GM12878 (cell line): Measurements from ENCODE around the gene GJC3. TPM values are rescaled to one million over a fixed set of nuclear protein-coding genes. Genes with fewer than 3 reads are reported as not detected.
"Not testable (repeated sequence)": the region's sequence is repeated elsewhere in the genome, so short reads cannot be mapped to it uniquely, and the experiment has no call there.

ENCODE experiments used
- ATAC-seq: fragments of 200-7000 bp; cut with Tn5 transposase; 3 replicates; pipeline ENCODE4 v1.9.1; 2020; ENCODE audit warnings: mild to moderate bottlenecking, moderate library complexity
- BruUV-seq: library from RNA; stranded (reverse); fragments of 400-500 nt; replicated peaks from 2 replicates; lab custom pipeline; 2021; lab: Mats Ljungman, UMichigan
- CTCF ChIA-PET: fragments of 300-600 bp; sonication (Branson Sonifier 250); formaldehyde crosslinking; extraction: SDS; loops from one replicate; lab custom pipeline; 2021; ENCODE audit warnings: inconsistent platforms; lab: Yijun Ruan, JAX
- POLR2A ChIA-PET: fragments of 350-600 bp; formaldehyde crosslinking; extraction: SDS; loops from one replicate; lab custom pipeline; 2021; ENCODE audit warnings: inconsistent platforms; lab: Charles Lee
- RAD21 ChIA-PET: fragments of 300-600 bp; sonication (Branson Sonifier 250); formaldehyde crosslinking; loops from one replicate; lab custom pipeline; 2023; ENCODE audit warnings: antibody characterized with exemption; ENCODE audit not compliant: unreplicated experiment; lab: Charles Lee
- SMC1A ChIA-PET: fragments of 300-600 bp; sonication (Branson Sonifier 250); formaldehyde crosslinking; loops from one replicate; lab custom pipeline; 2023; ENCODE audit not compliant: unreplicated experiment, uncharacterized antibody; lab: Charles Lee
- DNase-seq: peaks from one replicate; pipeline ENCODE4 v3.0.0-alpha.2; 2011; ENCODE audit warnings: low read depth, low spot score
- FAIRE-seq: peaks from 3 replicates; lab custom pipeline; 2011; peaks lifted over from hg19 to GRCh38; lab: Jason Lieb, UNC
- H2AFZ ChIP-seq: 2 replicates; pipeline ENCODE4 v1.6.0; 2011; ENCODE audit warnings: low read depth, low read length, control low read depth; ENCODE audit not compliant: control insufficient read depth
- H3K27ac ChIP-seq: 2 replicates; pipeline ENCODE4 v1.5.1; 2011; ENCODE audit warnings: control low read depth; ENCODE audit not compliant: control insufficient read depth, insufficient read depth
- H3K27me3 ChIP-seq, 2 experiments: replicated peaks in 1 of 2; 2 replicates each; pipeline versions ENCODE4 v1.6.0 to v1.6.1; 2011; ENCODE audit warnings: low read length in 1 of 2; ENCODE audit not compliant: control insufficient read depth in 2 of 2, insufficient read depth in 2 of 2
- H3K36me3 ChIP-seq, 2 experiments: 2 replicates each; pipeline ENCODE4 v1.5.1; 2011; ENCODE audit warnings: low read length in 1 of 2; ENCODE audit not compliant: control insufficient read depth in 2 of 2, insufficient read depth in 2 of 2
- H3K4me1 ChIP-seq: 2 replicates; pipeline ENCODE4 v1.6.1; 2011; ENCODE audit warnings: mild to moderate bottlenecking, low read length, moderate library complexity, mixed read lengths; ENCODE audit not compliant: control insufficient read depth, insufficient read depth
- H3K4me2 ChIP-seq: 2 replicates; pipeline ENCODE4 v1.6.0; 2011; ENCODE audit warnings: control low read depth; ENCODE audit not compliant: control insufficient read depth, insufficient read depth
- H3K4me3 ChIP-seq: fragments of 200-600 bp; sonication (generic); 2 replicates; pipeline ENCODE4 v1.5.1; 2016
- H3K79me2 ChIP-seq: 2 replicates; pipeline ENCODE4 v1.6.0; 2011; ENCODE audit warnings: low read length; ENCODE audit not compliant: control insufficient read depth, insufficient read depth
- H3K9ac ChIP-seq: 2 replicates; pipeline ENCODE4 v1.8.0; 2011; ENCODE audit warnings: low read length, control low read depth, mixed read lengths; ENCODE audit not compliant: control insufficient read depth, insufficient read depth
- H3K9me3 ChIP-seq: replicated peaks from 3 replicates; pipeline ENCODE4 v1.5.1; 2011; ENCODE audit warnings: mild to moderate bottlenecking, low read length; ENCODE audit not compliant: control insufficient read depth, insufficient read depth
- H4K20me1 ChIP-seq: 2 replicates; pipeline ENCODE4 v1.6.0; 2011; ENCODE audit not compliant: control insufficient read depth, insufficient read depth
- CBX5 ChIP-seq: sonication (generic); IDR thresholded peaks from 2 replicates; pipeline ENCODE4 v1.6.1; 2016; ENCODE audit warnings: low read depth, moderate library complexity, mild to moderate bottlenecking, inconsistent platforms
- IRF5 ChIP-seq: fragments of 450-650 bp; IDR thresholded peaks from 2 replicates; pipeline ENCODE4 v1.6.1; 2017; ENCODE audit warnings: borderline replicate concordance
- ZBTB4 ChIP-seq: fragments of 450-650 bp; formaldehyde crosslinking; IDR thresholded peaks from 2 replicates; pipeline ENCODE4 v1.4.0; 2022; ENCODE audit warnings: mild to moderate bottlenecking, moderate library complexity
- ZNF24 ChIP-seq: fragments of 450-650 bp; IDR thresholded peaks from 2 replicates; pipeline ENCODE4 v1.6.1; 2017; ENCODE audit warnings: antibody characterized with exemption, mild to moderate bottlenecking
- WGBS: methylation state at CpG from one replicate; pipeline ENCODE4 v1.1.6; 2016; ENCODE audit warnings: low lambda C conversion rate; ENCODE audit not compliant: insufficient replicate concordance, insufficient coverage; ENCODE audit errors: missing lambda C conversion rate; 5-methylcytosine and 5-hydroxymethylcytosine counted together
- in situ Hi-C: fragments of 300-500 bp; cut with MboI; formaldehyde crosslinking; loops from 9 replicates; pipeline ENCODE4 v1.14.3; 2018; ENCODE audit warnings: mixed read lengths
- intact Hi-C: fragments of 100-400 bp; cut with micrococcal nuclease; formaldehyde crosslinking; loops from one replicate; pipeline ENCODE4 v1.14.2; 2022; ENCODE audit not compliant: unreplicated experiment
- polyA plus RNA-seq, 11 experiments: library from polyadenylated mRNA; depleted of rRNA in 4 of 11; unstranded in 6 of 11; stranded (reverse) in 5 of 11; fragments of >200 nt; fragmentation: Nextera tagmentation in 4 of 11; fragmentation: Illumina TruSeq in 1 of 11; extraction: Ambion mirVana in 4 of 11; extraction: Trizol in 1 of 11; gene quantifications; 1 replicate in 1 of 11; 2 replicates in 10 of 11; pipeline versions ENCODE4 v1.2.1 to v1.2.3, GENCODE V29; 2011 to 2016; ENCODE audit warnings: inconsistent platforms in 2 of 11, missing spikeins in 2 of 11, low read depth in 1 of 11
- total RNA-seq, 4 experiments: library from RNA; depleted of rRNA in 3 of 4; stranded (reverse); fragments of >200 nt in 3 of 4; fragmentation: Illumina TruSeq in 1 of 4; extraction: Trizol in 1 of 4; gene quantifications; 2 replicates each; pipeline versions ENCODE4 v1.2.1 to v1.2.3, GENCODE V29; 2013 to 2021

GJC3 gene
- total and polyA plus RNA-seq, 10 of the 15 experiments (the other 5 are each of a cell fraction or from before 2014, with no cell fraction given) = 0.06 to 0.18 (median 0.09) TPM; not detected in 6

DNA sequence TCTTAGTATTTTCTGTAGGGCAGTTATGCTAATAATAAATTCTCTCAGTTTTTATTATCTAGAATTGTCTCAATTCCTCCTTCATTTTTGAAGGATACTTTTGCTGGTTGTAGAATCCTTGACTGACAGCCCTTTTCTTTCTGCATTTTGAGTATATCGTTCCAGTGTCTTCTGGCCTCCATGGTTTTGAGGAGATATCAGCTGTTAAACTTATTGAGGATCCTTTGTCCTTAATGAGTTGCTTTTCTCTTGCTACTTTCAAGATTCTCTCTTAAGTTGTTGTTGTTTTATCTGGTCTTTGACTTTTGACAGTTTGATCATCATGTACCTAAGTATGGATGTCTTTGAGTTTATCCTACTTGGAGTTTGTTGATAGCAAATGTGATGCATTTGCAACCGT, 8.9 kb upstream of the GJC3 start:
- no peaks in the 10 kb centered on the region for H3K36me3 ChIP-seq
- H4K20me1 ChIP-seq = no peaks in the 10 kb centered on the region
- POLR2A ChIA-PET = interaction anchor here (1.0 kb wide), 1 partner anchor 19 kb away, joined by 3 read pairs; the partner anchor contains the start of gene TRIM4
- WGBS = 46% methylated on average over 2 of the region's 2 CpGs
- ATAC-seq = no peak
- H3K9ac ChIP-seq = no peak overlapping the region
- no peak for DNase-seq
- RAD21 ChIA-PET = no interaction called here
- H3K4me3 ChIP-seq = no peak overlapping the region
- no peak for TF ChIP-seq ZBTB4 (CRISPR knock-in tag)
- peak; percentile 60; the same call in 1 of the 2 replicates for TF ChIP-seq CBX5
- TF ChIP-seq ZNF24 = no peak
- TF ChIP-seq IRF5 = no peak
- TF ChIP-seq, all 136 proteins: peak for 1
- Histone ChIP-seq H3K4me1 (no peaks in the 10 kb centered on the region), H3K27me3 (no peaks in the 10 kb centered on the region; a peak in 1 of 4 replicates), H3K9me3 (peaks cover 5% of the 10 kb centered on the region; the same call in 2 of the 3 replicates), H3K79me2 (no peaks in the 10 kb centered on the region), H3K27ac (no peak overlapping the region), H2AFZ (no peak overlapping the region), H3K4me2 (no peak overlapping the region)
- in situ Hi-C loops (no loop called here), intact Hi-C loops (no loop called here)
- BruUV-seq = no TSS peak
- FAIRE-seq = no peak
- ChIA-PET SMC1A (no interaction called here), CTCF (interaction anchor here (1.0 to 1.1 kb wide), 2 partner anchors 12 to 25 kb away, joined by 3 to 4 read pairs; no protein-coding TSS in a partner anchor)

DNA sequence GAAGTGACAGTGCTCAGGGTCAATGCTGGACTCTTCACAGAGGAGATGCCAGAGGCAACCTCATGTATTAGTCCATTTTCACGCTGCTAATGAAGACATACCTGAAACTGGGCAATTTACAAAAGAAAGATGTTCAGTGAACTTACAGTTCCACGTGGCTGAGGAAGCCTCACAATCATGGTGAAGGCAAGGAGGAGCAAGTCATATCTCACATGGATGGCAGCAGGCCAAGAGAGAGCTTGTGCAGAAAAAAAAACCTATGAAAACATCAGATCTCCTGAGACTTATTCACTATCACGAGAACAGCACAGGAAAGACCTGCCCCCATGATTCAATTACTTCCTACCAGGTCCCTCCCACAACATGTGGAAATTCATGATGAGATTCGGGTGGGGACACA, 5.6 kb upstream of the GJC3 start:
- SMC1A ChIA-PET, CTCF ChIA-PET, FAIRE-seq: not testable (repeated sequence)

More for the DNA sequence above, 5.6 kb upstream of the GJC3 start:
- H3K9ac ChIP-seq, H3K4me1 ChIP-seq, H3K79me2 ChIP-seq, H3K36me3 ChIP-seq, ATAC-seq, H2AFZ ChIP-seq, intact Hi-C loops, H3K27me3 ChIP-seq, H4K20me1 ChIP-seq, H3K27ac ChIP-seq, DNase-seq, H3K4me2 ChIP-seq, H3K4me3 ChIP-seq, in situ Hi-C loops, H3K9me3 ChIP-seq, BruUV-seq, POLR2A ChIA-PET, RAD21 ChIA-PET: not testable (repeated sequence)
- WGBS = 0% methylated on average over 4 of the region's 4 CpGs
